ENCODE data around the gene BCL2L12.

The BCL2L12 gene

DNA sequence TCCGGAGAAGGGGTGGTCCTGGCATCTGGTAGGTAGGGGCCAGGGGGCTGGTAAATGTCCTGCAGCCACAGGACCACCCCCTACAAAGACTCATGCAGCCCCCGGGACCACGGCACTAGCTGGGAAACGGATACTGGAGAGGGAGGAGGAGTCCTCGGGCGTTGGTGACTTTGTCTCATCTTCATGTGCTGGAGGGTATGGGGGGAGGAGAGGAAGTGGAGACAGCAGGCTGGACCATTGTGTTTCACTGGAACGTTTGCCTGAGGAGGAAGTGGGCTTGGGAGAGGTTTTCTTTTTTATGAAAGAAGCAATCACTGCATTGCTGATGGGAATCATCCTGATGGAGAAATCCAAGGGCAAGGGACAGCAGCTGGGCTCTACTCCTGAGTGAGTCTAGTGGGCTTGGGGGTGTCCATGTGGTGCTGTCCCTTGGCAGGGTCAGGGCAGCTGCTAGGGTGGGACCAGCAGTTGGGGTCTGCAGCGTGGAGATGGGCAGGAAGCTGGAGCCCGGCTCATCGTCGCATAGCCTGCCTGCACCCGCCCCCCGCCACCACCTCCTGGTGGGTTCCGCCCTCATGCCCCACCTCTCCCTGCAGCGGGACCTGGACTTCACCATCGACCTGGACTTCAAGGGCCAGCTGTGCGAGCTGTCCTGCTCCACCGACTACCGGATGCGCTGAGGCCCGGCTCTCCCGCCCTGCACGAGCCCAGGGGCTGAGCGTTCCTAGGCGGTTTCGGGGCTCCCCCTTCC lies 22.0 kb downstream of the BCL2L12 start:
- no peak for DNase-seq

DNA sequence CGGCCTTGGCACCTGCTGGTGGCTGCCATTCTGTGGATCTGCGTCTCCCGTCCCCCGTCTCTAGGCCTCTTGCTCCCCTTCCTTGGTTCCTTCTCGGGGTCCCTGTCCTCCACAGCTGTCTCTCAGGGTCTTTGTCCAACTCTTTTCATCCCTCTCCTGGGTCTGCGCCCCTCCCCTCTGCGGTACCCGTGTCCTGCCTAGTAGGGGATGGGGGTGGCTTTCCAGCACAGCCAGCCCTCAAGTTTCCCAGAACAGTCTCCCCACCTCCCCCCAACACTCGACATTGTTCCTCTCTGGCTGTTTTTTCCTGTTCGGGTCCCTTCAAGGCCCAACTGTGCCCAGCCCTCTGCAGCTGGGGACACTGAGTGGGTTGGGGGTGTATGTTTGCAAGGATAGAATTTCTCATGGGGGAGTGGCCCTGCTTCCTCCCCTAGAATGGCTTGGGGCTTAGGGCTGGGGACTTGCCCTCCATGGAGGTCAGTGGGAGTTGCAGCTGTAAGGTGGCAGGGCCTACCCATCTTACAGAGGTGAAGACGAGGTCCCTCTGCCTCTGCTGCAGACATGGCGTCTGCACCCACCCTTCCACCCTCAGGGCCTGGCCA lies 22.9 kb downstream of the BCL2L12 start:
- DNase-seq, result no peak

DNA sequence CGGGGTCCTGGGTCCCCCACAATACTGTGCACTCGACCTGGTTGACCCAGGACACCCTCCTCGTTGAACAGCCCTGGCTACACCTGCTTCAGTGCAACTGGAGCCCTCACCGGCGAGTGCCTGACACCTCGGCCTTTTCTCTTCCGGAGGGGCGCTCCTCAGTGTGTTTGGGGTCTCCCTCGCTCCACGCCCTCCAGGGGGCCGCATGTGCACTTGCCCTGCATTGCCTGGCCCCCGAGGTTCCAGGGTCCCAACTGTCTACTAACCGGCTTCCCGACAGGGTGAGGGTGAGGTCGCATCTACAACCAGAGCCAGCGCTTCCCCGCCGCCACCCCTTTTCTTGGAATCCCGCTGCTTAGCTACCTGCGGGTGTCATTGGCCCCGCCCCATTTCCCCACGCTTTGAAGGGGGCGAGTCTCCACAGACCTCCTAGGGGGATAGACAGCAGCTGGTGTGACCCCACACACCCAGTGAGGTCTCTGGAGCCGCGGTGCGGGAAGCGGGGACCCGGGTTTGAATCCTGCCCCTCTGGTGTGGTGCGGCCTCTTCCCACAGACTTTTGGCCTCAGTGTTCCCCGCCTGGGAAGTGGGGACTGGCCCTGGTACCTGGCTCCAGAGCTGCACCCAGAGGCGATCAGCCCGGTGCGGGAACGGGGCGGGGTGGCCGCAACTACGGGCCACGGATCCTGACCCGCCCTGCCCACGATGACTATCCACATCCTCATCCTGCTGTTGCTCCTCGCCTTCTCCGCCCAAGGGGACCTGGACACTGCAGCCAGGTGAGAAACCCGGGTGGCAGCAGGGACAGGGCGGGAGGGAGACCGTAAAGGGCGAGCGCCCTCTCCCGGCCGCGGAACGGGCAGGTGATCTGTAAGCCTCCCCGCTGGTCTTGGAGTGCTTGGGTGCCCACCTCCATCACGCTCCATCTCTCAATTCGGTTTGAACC lies 23.7 kb downstream of the BCL2L12 start, which contains the start of gene ADM5:
ADM5 (plus strand) TSS at position 462 of the 946 bp plus-strand sequence; CDS start at position 706, 244 bp downstream.
- no peak for DNase-seq

DNA sequence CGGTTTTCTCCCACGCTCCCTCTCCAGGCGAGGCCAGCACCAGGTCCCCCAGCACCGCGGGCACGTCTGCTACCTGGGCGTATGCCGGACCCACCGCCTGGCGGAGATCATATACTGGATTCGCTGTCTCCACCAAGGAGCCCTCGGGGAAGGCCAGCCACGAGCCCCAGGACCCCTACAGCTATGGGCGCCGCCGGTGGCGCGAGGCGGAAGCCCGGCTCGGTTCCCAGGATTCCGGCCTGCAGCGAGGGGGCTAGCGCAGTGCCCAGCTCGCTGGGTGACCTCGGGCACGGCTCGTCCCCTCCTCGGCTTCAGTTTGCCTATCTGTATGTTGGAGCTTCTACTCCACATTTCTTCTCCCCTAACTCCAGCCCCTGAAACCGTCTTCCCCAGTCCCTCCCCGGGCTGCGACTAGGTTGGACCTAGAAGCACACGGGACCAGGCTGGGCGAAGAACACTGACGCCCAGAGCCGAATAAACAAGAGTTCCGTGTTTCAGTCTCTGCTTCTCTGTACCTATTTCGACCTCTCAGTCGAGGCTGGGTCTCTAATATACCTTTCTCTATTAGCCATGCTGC lies 24.4 kb downstream of the BCL2L12 start:
- no peak for DNase-seq

DNA sequence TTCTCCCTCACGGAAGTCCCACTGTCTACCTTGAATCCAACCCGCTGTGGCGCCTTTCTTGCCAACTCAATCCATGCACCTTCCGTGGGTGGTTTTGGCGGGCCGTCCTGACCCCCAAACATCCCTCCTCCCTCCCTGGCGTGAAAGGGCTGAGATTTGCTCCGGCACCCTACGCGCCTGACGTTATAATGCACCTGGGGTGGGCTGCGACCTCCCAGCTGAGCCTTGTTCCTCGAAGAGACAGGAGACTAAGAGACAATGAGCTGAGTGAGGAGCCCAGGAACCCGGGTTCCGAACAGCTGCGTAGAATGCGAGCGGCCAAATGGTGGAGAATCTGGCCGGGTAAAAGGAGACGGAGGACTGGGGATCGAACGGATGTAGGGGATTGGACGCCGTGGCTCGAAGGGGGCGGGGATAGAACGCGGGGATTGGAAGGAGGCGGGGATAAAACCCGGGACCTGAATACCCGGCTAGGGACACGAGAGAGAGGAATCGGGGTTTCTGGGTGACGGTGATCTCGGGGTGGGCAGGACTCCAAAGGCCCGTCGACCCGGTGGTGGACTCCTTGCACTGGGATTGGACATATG lies 25.0 kb downstream of the BCL2L12 start, which contains the start of gene CPT1C:
CPT1C (plus strand) TSS at position 461 of the 587 bp plus-strand sequence. CDS start 1,137 bp downstream, outside the sequence.
- DNase-seq, result no peak

DNA sequence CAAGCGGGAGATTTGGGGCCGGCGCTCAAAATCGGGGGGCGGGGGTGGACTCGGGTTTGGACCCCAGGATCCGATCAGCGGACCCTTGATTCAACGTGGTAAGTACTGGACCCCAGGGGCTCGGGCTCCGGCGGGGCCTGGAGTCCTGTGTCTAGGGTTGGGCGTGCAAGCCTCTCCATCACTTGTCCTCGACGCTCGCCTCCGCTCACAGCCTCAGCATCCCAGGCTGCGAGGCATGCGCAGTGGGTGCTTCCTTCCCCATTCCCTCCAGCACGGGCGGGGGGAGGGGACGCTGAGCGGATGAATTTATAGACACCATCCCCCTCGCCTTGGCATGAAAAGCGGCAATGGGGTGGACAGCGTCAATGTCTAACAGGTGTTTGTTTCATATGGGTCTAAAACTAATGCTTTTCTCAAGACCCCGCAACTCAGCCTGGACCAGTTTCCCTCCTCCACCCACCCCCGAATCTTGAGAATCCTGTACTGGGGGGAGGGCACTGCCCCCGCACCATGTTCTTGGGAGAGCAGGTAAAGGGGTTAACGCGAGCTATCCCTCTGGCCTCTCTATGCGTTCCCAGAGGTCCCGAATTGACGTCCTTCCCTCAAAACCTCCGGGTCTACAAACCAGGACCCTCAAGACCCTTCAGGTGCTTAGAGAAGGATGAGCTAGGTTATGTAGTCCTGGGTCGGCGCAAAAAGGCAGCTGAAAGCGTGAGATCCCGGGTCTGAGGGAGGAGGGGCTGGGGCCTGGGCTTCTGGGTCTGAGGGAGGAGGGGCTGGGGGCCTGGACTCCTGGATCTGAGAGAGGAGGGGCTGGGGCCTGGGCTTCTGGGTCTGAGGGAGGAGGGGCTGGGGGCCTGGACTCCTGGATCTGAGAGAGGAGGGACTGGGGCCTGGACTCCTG lies 25.8 kb downstream of the BCL2L12 start:
- DNase-seq, result no peak

DNA sequence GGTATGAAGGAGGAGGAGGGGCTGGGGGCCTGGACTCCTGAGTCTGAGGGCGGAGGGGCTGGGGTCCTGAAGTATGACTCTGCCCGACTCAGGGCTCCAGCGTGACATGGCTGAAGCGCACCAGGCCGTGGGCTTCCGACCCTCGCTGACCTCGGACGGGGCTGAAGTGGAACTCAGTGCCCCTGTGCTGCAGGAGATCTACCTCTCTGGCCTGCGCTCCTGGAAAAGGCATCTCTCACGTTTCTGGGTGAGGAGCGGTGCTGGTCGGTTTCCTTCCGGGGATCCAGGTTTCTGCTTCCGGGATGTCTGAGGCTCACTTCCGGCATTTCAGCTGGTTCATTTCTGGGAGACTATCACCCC lies 26.4 kb downstream of the BCL2L12 start:
- no peak for DNase-seq

DNA sequence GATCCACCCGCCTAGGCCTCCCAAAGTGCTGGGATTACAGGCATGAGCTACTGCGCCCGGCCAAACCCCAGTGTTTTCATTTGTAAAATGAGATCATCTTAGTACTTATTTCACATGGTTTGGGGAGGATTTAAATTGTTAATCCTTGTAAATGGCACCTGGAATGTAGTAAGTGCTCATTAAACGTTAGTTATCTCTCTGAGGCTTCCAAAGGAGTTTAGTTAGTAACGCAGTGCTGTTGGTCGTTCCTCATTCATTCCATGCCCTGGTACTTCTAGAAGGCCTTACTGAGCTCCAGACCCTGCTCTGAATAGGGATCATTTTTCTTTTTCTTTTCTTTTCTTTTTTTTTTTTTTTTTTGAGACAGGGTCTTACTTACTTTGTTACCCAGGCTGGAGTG lies 30.4 kb downstream of the BCL2L12 start:
- DNase-seq, result no peak

DNA sequence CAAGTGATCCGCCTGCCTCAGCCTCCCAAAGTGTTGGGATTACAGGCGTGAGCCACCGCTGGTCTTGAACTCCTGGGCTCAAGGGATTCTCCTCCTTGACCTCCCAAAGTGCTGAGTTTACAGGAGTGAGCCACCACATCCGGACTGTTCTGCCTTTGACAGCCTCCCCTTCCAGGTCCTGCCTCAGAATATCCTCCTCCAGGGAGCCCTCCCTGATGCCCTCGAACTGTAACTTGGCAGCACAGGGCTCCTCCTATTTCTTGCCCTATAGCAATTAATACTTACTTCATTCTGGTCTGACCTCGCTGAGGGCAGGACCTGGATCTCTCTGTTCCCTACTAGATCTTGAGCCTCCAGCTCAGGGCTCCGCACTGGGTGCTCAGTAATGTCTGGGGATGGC lies 31.1 kb downstream of the BCL2L12 start:
- DNase-seq, result no peak

DNA sequence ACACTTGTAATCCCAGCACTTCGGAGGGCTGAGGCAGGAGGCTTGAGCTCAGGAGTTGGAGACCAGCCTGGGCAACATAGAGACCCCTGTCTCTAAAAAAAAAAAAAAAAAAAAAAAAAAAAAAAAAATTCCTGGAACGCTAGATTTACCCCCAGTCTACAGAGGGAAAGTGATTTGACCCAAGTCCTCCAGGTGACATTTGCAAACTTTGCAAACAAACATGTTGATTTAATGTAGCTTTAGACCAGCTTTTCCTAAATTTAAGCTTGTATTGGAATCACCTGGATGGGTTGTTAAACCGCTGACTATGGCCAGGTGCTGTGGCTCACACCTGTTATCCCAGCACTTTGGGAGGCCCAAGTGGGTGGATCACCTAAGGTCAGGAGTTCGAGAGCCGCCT lies 33.6 kb downstream of the BCL2L12 start:
- no peak for DNase-seq

DNA sequence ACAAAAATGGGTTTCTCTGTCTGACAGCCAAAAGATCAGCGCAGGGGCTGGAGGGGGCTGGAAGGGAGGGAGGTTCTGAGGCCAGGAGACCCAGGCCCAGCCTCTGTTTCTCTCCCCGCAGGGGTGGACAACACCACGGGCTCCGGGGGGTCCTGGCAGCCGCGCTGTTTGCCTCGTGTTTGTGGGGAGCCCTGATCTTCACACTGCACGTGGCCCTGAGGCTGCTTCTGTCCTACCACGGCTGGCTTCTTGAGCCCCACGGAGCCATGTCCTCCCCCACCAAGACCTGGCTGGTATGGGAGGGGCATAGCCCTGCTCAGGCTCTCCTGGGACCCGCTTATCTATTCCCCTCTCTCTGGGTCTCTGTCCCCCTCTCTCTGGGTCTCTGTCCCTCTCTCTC lies 34.8 kb downstream of the BCL2L12 start:
- no peak for DNase-seq

DNA sequence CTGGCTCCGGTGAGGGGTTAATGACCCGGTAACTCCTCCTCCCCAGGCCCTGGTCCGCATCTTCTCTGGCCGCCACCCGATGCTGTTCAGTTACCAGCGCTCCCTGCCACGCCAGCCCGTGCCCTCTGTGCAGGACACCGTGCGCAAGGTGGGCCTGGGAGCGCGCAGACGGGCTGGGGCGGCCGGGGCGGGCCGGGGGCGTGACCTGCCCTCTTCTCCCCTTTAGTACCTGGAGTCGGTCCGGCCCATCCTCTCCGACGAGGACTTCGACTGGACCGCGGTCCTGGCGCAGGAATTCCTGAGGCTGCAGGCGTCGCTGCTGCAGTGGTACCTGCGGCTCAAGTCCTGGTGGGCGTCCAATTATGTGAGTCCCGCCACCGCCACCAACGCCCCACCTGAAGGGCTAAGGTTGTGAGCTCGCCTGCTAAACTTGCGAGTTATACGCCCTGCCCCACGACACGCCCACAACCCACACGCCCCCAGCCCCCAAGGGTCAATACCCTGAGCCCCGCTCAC lies 35.6 kb downstream of the BCL2L12 start:
- DNase-seq, result no peak

DNA sequence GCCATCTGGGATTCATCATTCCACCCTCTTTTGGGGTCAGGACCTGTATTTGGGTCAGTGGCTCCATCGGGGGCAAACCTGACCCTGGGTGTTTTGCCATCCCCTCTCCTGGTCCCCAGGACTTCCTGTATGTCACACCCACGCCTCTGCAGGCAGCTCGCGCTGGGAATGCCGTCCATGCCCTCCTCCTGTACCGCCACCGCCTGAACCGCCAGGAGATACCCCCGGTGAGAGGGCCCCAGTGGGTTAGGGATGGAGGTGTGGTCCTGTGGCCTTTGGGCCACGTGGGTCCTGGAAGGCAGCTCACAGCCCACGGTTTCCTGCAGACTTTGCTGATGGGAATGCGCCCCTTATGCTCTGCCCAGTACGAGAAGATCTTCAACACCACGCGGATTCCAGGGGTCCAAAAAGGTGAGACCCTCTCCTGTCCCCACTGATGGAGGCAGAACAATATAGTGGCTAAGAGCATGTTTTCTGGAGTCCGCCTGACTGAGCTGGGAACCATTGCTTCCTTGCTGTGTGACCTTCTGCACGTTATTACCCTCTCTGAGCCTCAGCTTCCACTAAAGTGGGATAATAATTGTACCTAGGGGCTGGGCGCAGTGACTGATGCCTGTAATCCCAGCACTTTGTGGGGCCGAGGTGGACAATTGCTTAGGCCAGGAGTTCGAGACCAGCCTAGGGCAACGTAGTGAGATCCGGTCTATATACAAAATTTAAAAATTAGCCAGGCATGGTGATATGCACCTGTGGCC lies 39.3 kb downstream of the BCL2L12 start:
- DNase-seq, result no peak

DNA sequence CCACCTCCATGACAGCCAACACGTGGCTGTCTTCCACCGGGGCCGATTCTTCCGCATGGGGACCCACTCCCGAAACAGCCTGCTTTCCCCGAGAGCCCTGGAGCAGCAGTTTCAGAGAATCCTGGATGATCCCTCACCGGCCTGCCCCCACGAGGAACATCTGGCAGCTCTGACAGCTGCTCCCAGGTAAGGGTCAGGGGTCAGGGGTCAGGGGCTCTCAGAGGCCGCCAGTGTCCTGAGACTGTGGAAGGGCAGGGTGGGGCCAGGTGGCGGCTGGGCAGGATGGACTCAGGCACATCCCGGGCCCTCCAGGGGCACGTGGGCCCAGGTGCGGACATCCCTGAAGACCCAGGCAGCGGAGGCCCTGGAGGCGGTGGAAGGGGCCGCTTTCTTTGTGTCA lies 40.2 kb downstream of the BCL2L12 start:
- no peak for DNase-seq

DNA sequence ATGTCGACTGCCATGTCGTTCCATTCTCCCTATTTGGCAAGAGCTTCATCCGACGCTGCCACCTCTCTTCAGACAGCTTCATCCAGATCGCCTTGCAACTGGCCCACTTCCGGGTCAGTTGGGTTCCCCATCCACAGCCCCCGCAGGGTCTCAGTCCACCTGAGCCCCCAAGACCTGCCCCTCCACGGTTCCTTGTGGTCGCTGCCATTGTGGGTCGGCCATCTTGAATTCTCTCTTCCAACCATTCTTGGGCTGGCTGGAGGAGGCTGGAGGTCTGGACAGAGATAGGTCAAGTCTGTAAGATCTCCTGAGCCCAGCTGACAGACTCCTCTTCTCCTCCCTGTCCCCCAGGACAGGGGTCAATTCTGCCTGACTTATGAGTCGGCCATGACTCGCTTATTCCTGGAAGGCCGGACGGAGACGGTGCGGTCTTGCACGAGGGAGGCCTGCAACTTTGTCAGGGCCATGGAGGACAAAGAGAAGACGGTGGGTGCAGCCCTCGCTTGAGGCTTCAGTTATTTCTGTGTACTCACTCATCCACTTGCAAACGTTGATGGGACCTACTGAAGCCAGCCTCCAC lies 44.7 kb downstream of the BCL2L12 start:
- no peak for DNase-seq

DNA sequence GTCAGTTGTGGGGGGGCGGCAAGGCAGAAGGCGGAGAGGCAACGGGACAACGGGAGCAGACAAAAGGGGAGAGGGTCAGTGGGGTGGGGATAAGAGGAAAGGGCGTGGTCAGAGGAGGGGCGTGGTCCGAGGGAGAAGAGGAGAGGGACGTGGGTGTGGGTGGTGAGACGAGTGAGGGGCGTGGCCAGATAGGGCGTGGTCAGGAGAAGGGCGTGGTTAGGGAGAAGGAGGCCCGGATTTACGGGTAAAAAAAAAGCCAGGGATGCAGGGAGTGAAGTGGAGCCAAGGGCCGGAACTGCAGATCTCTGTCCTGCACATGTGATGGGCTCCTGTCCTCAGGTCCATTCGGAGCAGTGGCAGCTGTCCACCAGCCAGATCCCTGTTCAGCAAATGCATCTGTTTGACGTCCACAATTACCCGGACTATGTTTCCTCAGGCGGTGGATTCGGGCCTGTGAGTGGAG lies 46.7 kb downstream of the BCL2L12 start:
- DNase-seq, result no peak

DNA sequence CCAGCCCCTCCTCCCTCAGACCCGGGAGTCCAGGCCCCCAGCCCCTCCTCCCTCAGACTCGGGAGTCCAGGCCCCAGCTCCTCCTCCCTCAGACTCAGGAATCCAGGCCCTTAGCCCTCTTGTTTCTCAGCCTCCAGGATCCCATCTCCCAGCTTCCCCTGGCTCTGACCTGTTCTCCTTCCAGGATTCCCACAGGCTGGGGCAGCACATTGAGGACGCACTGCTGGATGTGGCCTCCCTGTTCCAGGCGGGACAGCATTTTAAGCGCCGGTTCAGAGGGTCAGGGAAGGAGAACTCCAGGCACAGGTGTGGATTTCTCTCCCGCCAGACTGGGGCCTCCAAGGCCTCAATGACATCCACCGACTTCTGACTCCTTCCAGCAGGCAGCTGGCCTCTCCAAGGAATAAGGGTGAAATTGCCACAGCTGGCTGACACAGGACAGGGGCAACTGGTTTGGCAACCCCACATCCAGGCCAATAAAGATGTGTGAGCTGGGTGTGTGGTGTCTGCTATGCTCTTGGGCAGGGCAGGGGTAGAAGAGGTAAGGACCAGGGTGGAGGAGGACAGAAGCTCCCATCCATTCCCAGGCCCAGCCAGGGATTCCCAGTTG lies 47.6 kb downstream of the BCL2L12 start:
- no peak for DNase-seq

DNA sequence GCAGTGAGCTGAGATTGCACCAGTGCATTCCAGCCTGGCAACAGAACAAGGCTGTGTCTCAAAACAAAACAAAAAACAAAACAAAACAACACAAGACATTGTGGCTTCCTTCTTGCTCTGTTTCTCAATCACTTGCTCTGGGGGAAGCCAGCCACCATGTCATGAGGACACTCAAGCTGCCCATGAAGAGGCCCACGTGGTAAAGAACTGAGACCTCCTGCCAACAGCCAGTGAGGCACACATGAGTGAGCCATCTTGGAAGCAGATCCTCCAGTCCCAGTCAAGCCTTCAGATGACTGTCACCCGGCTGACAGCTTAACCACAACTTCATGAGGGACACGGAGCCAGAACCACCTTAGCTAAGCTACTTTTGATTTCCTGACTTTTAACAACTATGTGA lies 50.4 kb downstream of the BCL2L12 start:
- DNase-seq, result no peak

DNA sequence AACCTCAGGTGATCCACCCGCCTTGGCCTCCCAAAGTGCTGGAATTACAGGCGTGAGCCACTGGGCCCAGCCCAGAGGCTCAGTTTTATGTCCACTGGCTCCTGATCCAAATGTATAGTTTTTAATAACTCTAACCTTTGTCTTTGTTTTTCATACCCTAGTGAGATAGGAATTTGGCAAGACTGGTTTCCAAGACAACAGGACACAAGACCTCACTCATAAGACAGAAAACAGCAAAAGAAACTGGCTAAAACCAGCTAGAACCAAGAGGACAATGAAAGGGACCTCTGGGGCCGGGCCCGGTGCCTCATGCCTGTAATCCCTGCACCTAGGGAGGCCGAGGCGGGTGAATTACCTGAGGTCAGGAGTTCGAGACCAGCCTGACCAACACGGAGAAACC lies 52.8 kb downstream of the BCL2L12 start:
- no peak for DNase-seq

DNA sequence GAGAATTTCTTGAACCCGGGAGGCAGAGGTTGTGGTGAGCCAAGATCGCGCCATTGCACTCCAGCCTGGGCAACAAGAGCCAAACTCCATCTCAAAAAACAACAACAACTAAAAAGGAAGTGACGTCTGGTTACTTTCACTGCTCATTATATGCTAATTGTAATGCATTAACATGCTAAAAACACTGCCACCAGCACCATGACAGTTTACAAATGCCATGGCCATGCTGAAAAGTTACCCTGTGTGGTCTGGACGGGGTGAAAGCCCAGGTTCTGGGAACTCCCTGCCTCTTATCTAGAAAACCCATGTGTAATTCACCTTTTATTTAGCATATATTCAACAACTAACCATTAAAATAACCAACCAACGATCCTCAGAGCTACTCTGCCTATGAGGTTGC lies 53.3 kb downstream of the BCL2L12 start:
- DNase-seq, result no peak

All from SIG-M5 (cell line).